AG04450 (cell line): ENCODE data around the gene ABHD12. TPM values are rescaled to one million over a fixed set of nuclear protein-coding genes. Genes with fewer than 3 reads are reported as not detected.
"Not testable (repeated sequence)": the region's sequence is repeated elsewhere in the genome, so short reads cannot be mapped to it uniquely, and the experiment has no call there.

Experiments used
- CTCF ChIA-PET: fragments of 300-600, 350-600 bp; formaldehyde crosslinking; extraction: SDS; loops from one replicate; lab custom pipeline; 2022; ENCODE audit warnings: antibody characterized with exemption, inconsistent platforms; lab: Charles Lee
- POLR2A ChIA-PET: fragments of 350-600 bp; formaldehyde crosslinking; extraction: SDS; loops from one replicate; lab custom pipeline; 2021; ENCODE audit warnings: antibody characterized with exemption, inconsistent platforms; lab: Yijun Ruan, JAX
- DNase-seq: peaks from one replicate; pipeline ENCODE4 v3.0.0-alpha.2; 2011; ENCODE audit warnings: low read depth, low spot score
- H3K27ac ChIP-seq: one replicate; pipeline ENCODE4 v1.5.1; 2012; ENCODE audit warnings: low read depth, low read length, control low read depth
- H3K27me3 ChIP-seq: one replicate; pipeline ENCODE4 v1.6.0; 2012; ENCODE audit warnings: low read length; ENCODE audit not compliant: control insufficient read depth, insufficient read depth
- H3K4me3 ChIP-seq: 2 replicates; pipeline ENCODE4 v1.5.1; 2011; ENCODE audit warnings: mild to moderate bottlenecking, low read depth, low read length, control low read depth
- H3K9me3 ChIP-seq: 2 replicates; pipeline ENCODE4 v1.5.1; 2012; ENCODE audit warnings: low read length; ENCODE audit not compliant: control insufficient read depth, insufficient read depth
- polyA plus RNA-seq: library from polyadenylated mRNA; depleted of rRNA; stranded (reverse); fragments of >200 nt; gene quantifications from 2 replicates; pipeline ENCODE4 v1.2.3, GENCODE V29; 2011
- TF ChIP-seq, protein P1 (sequence below): IDR thresholded peaks from 2 replicates; pipeline ENCODE4 v1.5.1; 2011; ENCODE audit warnings: low read depth, low read length, control low read depth, inconsistent platforms

ABHD12 gene
- polyA plus RNA-seq, 1 experiment, result 33.6 TPM

DNA sequence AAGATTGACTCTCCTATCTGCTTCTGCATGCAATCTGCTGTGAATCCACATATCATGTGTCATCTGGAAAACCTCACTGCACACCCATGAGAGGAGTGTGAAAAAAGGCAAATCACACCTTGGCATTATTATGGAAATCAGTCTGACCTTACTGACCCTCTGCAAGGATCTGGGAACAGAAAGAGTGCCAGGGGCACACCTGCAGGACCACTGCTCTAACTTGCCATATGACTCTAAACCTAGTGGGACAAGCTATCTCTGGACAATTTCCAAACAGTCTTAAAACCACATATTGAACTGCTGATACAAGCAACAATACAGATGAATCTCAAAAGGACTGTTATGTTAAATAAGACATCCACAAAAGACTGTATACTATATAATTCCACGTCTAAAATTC lies 50.3 kb downstream of the ABHD12 start:
- Histone ChIP-seq H3K27me3 (no peaks in the 10 kb centered on the region), H3K27ac (no peak overlapping the region), H3K9me3 (no peaks in the 10 kb centered on the region), H3K4me3 (no peak overlapping the region)
- POLR2A ChIA-PET, result no interaction called here
- TF ChIP-seq, protein P1, sequence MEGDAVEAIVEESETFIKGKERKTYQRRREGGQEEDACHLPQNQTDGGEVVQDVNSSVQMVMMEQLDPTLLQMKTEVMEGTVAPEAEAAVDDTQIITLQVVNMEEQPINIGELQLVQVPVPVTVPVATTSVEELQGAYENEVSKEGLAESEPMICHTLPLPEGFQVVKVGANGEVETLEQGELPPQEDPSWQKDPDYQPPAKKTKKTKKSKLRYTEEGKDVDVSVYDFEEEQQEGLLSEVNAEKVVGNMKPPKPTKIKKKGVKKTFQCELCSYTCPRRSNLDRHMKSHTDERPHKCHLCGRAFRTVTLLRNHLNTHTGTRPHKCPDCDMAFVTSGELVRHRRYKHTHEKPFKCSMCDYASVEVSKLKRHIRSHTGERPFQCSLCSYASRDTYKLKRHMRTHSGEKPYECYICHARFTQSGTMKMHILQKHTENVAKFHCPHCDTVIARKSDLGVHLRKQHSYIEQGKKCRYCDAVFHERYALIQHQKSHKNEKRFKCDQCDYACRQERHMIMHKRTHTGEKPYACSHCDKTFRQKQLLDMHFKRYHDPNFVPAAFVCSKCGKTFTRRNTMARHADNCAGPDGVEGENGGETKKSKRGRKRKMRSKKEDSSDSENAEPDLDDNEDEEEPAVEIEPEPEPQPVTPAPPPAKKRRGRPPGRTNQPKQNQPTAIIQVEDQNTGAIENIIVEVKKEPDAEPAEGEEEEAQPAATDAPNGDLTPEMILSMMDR, result no peak
- DNase-seq, result no peak
- CTCF ChIA-PET, result interaction anchor here (1.7 kb wide), 1 partner anchor 59 kb away, joined by 9 read pairs; no protein-coding TSS in a partner anchor

DNA sequence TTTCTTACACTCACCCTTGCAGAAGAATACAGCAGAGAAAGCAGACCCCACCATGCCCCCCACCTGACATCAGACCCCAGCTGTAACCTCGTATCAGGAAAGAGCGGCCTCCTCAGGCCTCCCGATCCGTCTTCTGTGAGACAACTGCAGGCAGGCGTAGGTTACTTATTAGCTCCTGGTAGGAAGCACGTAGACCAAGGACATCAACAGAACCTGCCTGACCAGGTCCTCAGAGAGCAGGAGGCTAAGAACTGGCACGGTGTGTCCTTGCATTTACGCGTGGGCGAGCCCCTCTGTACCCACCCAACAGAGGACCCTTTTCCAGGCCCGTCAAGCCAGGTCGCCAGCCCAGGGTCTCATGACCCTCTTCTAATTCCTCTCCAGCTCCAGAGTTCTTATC lies 51.0 kb downstream of the ABHD12 start:
- Histone ChIP-seq H3K27me3 (no peaks in the 10 kb centered on the region), H3K9me3 (no peaks in the 10 kb centered on the region), H3K4me3 (no peak overlapping the region), H3K27ac (no peak overlapping the region)
- ChIA-PET POLR2A (no interaction called here), CTCF (interaction anchor here (1.7 kb wide), 1 partner anchor 59 kb away, joined by 9 read pairs; no protein-coding TSS in a partner anchor)
- DNase-seq, result no peak
- TF ChIP-seq, protein P1, result no peak

DNA sequence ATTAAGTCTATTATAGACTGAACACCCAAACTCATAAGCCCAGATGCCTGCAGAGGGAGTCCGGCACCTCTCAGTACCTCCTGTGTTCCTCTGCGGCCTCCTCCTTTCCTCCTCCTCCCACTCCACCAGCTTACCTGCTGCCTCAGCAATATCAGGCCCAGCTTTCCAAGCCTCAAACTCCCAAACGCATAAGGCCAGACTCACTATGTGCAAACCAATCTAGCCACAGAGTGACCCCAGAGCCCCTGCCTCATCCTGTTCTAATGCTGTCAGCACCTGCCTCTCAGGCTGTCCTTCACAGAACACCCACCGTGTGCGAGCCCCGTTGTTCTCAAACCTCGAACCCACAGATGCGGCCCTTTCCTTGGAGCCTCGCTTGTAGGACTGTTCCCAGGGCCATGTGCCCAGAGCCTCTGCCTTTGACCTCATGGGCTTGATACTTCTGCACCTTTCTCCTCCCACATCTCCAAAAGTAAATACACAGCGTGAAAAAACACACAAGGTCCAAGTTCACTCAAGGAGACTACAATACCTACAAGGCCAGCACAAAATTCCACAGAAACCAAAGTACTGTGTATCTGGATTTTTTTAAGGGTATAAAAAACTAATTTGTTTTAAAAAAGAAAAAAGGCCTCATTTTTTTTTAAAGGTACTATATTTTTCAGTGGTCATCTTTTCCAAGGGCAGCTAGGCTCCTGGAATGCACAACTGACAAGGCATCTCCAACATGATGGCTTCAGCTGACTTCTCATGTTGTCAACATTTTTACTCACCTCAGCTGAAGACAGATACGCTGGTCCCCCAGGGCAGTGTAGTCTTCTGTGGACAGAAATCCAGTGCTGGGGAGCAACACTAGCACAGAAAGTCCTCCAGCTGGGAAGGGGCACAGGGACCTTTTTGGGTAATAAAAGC lies 52.3 kb downstream of the ABHD12 start:
- Histone ChIP-seq H3K9me3 (no peaks in the 10 kb centered on the region), H3K4me3 (no peak overlapping the region), H3K27ac (no peak overlapping the region), H3K27me3 (no peaks in the 10 kb centered on the region)
- no peak for DNase-seq
- ChIA-PET POLR2A (interaction anchor here (0.6 kb wide), 1 partner anchor 1102 kb away, joined by 3 read pairs; no protein-coding TSS in a partner anchor), CTCF (interaction anchor here (1.7 kb wide), 1 partner anchor 61 kb away, joined by 9 read pairs; no protein-coding TSS in a partner anchor)
- TF ChIP-seq, protein P1, result no peak

DNA sequence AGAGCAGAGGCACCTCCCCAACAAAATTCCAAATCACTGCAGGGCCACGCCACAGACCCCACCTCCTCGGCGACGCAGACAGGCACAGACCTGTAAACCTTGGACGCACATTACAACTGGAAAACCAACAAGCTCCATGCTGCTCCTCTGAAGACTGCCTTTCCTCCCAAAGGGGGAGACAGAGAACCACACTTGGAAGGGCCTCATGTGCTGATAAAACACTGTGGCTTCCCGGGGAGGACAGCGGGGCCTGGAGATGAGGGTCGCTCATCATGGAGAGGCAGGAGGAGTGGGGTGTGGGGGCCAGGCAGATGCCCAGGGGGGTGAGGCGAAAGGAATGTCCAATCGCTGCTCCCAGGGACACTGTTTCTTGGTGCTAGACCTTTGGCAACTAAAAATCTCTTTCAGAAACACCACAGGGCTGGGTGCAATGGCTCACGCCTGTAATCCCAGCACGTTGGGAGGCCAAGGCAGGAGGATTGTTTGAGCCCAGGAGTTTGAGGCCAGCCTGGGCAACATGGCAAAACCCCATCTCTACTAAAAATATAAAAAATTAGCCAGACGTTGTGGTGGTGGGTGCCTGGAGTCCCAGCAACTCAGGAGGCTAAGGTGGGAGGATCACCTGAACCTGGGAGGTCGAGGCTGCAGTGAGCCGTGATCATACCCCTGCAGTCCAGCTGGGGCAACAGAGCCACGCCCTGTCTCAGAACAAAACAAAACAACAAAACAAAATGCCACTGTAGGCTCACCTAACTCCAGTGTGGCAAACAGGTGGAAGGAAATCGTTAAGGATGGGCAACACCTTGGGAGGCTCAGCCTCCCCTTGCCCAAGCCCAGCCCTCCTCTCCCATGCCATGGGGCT lies 53.8 kb downstream of the ABHD12 start:
- TF ChIP-seq, protein P1, result peak; percentile 59
- POLR2A ChIA-PET, result no interaction called here
- Histone ChIP-seq H3K27ac (no peak overlapping the region), H3K4me3 (no peak overlapping the region), H3K9me3 (no peaks in the 10 kb centered on the region), H3K27me3 (no peaks in the 10 kb centered on the region)
- CTCF ChIA-PET, result interaction anchor here (0.5 to 2.2 kb wide), 4 partner anchors 9 to 637 kb away, joined by 3 to 35 read pairs (median 5); no protein-coding TSS in a partner anchor
- DNase-seq, result no peak

DNA sequence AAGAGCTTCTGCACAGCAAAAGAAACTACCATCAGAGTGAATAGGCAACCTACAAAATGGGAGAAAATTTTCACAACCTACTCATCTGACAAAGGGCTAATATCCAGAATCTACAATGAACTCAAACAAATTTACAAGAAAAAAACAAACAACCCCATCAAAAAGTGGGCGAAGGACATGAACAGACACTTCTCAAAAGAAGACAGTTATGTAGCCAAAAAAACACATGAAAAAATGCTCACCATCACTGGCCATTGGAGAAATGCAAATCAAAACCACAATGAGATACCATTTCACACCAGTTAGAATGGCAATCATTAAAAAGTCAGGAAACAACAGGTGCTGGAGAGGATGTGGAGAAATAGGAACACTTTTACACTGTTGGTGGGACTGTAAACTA lies 55.7 kb downstream of the ABHD12 start:
- POLR2A ChIA-PET, H3K9me3 ChIP-seq, H3K27me3 ChIP-seq, DNase-seq, CTCF ChIA-PET, H3K27ac ChIP-seq, H3K4me3 ChIP-seq: not testable (repeated sequence)
